ENCODE results near the gene PLAC8.

PLAC8 gene

GRCh38 chr4:83132065-83132464 lies 17.5 kb upstream of the PLAC8 start:
- no peak overlapping the region for H3K4me2 ChIP-seq
- H3K4me1 ChIP-seq, result no peaks in the 10 kb centered on the region
- no peak overlapping the region for H3K27ac ChIP-seq
- no peaks in the 10 kb centered on the region for H3K27me3 ChIP-seq
- no peaks in the 10 kb centered on the region for H4K20me1 ChIP-seq
- peaks cover 22% of the 10 kb centered on the region for H3K9me3 ChIP-seq
- H3K9ac ChIP-seq, result no peak overlapping the region
- no peak overlapping the region for H3K4me3 ChIP-seq
- no peak for TF ChIP-seq Cebpa-rat (IDR thresholded peaks at IDR 0.05)
- no peaks in the 10 kb centered on the region for H3K36me3 ChIP-seq

- H3K36me3 ChIP-seq, result no peaks in the 10 kb centered on the region
- H3K9ac ChIP-seq, result no peak overlapping the region
- H3K4me2 ChIP-seq, result no peak overlapping the region
- H3K27ac ChIP-seq, result no peak overlapping the region
- TF ChIP-seq Cebpa-rat (IDR thresholded peaks at IDR 0.05), result no peak
- peaks cover 3% of the 10 kb centered on the region; the same call in 1 of the 2 replicates for H3K4me1 ChIP-seq
- H3K9me3 ChIP-seq, result peaks cover 11% of the 10 kb centered on the region; the same call in 1 of the 2 replicates
- no peak overlapping the region for H3K4me3 ChIP-seq
- no peaks in the 10 kb centered on the region for H4K20me1 ChIP-seq
- H3K27me3 ChIP-seq, result no peaks in the 10 kb centered on the region
These were observed 14.7 kb upstream of the PLAC8 start for GRCh38 chr4:83129264-83129663.

DNA sequence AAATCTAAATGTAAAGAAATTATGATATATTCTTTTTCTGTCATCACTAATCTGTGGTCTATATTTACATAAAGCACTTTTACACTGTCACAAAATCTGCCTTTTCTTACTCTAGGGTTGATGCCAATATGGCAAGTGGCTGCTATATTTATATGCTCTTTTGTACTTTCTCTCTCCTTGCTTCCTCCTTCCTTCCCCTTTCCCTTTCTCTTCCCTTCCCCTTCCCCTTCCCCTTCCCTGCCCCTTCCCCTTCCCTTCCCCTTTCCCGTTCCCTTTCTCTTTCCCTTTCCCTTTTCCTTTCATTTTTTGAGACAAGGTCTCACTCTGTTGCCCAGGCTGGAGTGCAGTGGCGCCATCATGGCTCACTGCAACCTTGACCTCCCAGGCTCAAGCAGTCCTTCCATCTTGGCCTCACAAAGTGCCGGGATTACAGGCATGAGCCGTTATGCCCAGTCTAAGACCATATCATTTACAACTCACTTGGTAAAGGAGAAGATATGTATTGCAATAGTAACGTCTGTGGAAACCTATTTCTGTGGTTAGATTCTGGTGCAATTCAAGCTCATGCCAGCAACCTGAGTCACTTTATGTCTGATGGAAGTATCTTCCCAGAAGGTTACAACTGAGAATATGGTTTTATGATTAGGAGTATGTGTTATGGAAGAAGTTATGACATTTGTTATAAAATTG lies 13.9 kb upstream of the PLAC8 start:
- Histone ChIP-seq H3K4me3 (no peak overlapping the region), H3K9me3 (peaks cover 11% of the 10 kb centered on the region; the same call in 1 of the 2 replicates), H3K4me2 (no peak overlapping the region), H3K36me3 (no peaks in the 10 kb centered on the region), H3K4me1 (peaks cover 6% of the 10 kb centered on the region; the same call in 1 of the 2 replicates), H3K9ac (no peak overlapping the region), H3K27me3 (no peaks in the 10 kb centered on the region), H4K20me1 (no peaks in the 10 kb centered on the region), H3K27ac (no peak overlapping the region)
- TF ChIP-seq Cebpa-rat (IDR thresholded peaks at IDR 0.05), result no peak

- Histone ChIP-seq H3K27ac (no peak overlapping the region), H3K4me3 (no peak overlapping the region), H3K36me3 (no peaks in the 10 kb centered on the region), H3K4me1 (peaks cover 6% of the 10 kb centered on the region; the same call in 1 of the 2 replicates), H3K4me2 (no peak overlapping the region), H3K9ac (no peak overlapping the region), H3K9me3 (peaks cover 17% of the 10 kb centered on the region), H4K20me1 (no peaks in the 10 kb centered on the region), H3K27me3 (no peaks in the 10 kb centered on the region)
- TF ChIP-seq Cebpa-rat (IDR thresholded peaks at IDR 0.05), result no peak
These were observed 11.2 kb upstream of the PLAC8 start for GRCh38 chr4:83125738-83126141.

GRCh38 chr4:83124111-83124780 lies 9.7 kb upstream of the PLAC8 start:
- no peak overlapping the region for H3K4me2 ChIP-seq
- H3K9me3 ChIP-seq, result peaks cover 17% of the 10 kb centered on the region
- H3K4me1 ChIP-seq, result peaks cover 6% of the 10 kb centered on the region; the same call in 1 of the 2 replicates
- no peaks in the 10 kb centered on the region for H4K20me1 ChIP-seq
- H3K27ac ChIP-seq, result no peak overlapping the region
- no peak overlapping the region for H3K9ac ChIP-seq
- H3K4me3 ChIP-seq, result no peak overlapping the region
- no peaks in the 10 kb centered on the region for H3K27me3 ChIP-seq
- TF ChIP-seq Cebpa-rat (IDR thresholded peaks at IDR 0.05), result peak; percentile 36; the same call in 1 of the 2 replicates
- no peaks in the 10 kb centered on the region for H3K36me3 ChIP-seq

DNA sequence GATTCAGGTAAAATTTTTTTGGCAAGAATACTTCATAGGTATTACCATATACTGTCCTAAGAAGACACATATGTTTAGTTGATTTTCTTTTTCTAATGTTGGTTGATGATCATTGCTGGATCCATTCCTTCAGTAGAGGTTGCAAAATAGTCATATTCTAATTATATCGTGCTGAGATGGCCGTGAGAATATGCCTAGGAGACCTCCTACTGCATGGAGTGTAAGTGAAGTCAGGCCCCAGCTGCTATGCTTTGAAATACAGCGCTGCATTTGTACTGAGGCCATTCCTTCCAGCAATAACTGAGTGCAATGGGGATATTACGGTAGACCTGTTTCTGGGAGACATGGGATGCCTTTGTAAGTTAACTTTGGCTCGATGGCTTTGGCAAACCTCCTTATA lies 6.7 kb upstream of the PLAC8 start:
- no peak for TF ChIP-seq Cebpa-rat (IDR thresholded peaks at IDR 0.05)
- Histone ChIP-seq H3K4me1 (peaks cover 6% of the 10 kb centered on the region; the same call in 1 of the 2 replicates), H3K9me3 (peaks cover 6% of the 10 kb centered on the region; the same call in 1 of the 2 replicates)

DNA sequence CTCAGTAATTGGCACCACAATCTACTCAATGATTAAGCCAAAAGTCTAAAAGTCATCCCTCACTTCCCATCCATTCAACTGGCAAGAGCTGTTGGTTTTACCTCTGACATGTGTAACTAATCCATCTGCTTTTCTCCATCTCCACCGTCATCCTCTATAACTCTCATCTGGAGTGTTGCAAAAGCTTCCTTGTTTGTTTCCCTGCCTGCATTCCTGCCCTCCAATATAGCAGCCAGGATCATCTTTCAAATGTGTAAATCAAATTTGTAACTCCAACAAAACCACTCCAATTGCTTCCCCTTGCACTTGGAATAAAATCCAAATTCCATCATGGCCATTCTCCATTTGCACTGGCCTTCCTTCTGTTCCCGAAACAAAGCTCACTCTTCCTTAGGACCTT lies 4.3 kb upstream of the PLAC8 start:
- no peaks in the 10 kb centered on the region for H4K20me1 ChIP-seq
- H3K4me1 ChIP-seq, result peaks cover 10% of the 10 kb centered on the region
- no peak for TF ChIP-seq Cebpa-rat (IDR thresholded peaks at IDR 0.05)
- H3K9ac ChIP-seq, result no peak overlapping the region
- no peaks in the 10 kb centered on the region for H3K27me3 ChIP-seq
- no peaks in the 10 kb centered on the region for H3K36me3 ChIP-seq
- no peak overlapping the region for H3K4me2 ChIP-seq
- no peak overlapping the region for H3K27ac ChIP-seq
- H3K9me3 ChIP-seq, result peaks cover 6% of the 10 kb centered on the region; the same call in 1 of the 2 replicates
- no peak overlapping the region for H3K4me3 ChIP-seq

More for the DNA sequence above, 6.7 kb upstream of the PLAC8 start:
- H3K4me3 ChIP-seq, result no peak overlapping the region
- no peaks in the 10 kb centered on the region for H3K27me3 ChIP-seq
- H3K36me3 ChIP-seq, result no peaks in the 10 kb centered on the region
- no peak overlapping the region for H3K27ac ChIP-seq
- H3K4me2 ChIP-seq, result no peak overlapping the region
- H3K9ac ChIP-seq, result no peak overlapping the region
- no peaks in the 10 kb centered on the region for H4K20me1 ChIP-seq

GRCh38 chr4:83115656-83116285 lies 1.2 kb upstream of the PLAC8 start:
- H3K4me3 ChIP-seq, result no peak overlapping the region
- H3K9ac ChIP-seq, result no peak overlapping the region
- H3K4me2 ChIP-seq, result no peak overlapping the region
- H3K4me1 ChIP-seq, result peaks cover 41% of the 10 kb centered on the region
- H3K36me3 ChIP-seq, result no peaks in the 10 kb centered on the region
- no peaks in the 10 kb centered on the region for H3K9me3 ChIP-seq
- H3K27me3 ChIP-seq, result no peaks in the 10 kb centered on the region
- H4K20me1 ChIP-seq, result no peaks in the 10 kb centered on the region
- TF ChIP-seq Cebpa-rat (IDR thresholded peaks at IDR 0.05), result no peak
- no peak overlapping the region for H3K27ac ChIP-seq

DNA sequence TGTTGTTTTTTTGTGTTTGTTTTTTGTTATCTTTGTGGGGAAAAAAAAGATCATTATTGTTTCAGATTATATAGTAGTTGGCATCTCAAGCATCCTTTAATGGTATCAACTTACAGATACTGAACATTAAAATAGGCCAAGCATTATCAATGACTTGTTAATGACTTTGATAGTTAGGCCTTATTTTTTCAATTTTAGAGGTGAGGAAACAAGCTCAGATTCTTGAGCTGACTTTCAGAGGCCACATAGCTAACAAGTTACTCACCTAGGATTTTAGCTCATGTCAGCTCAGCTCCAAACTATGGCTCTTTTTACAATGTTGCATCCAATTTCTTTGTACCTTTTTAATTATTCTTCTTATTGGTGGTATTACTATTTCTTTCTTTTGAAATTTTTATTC lies 471 bp upstream of the PLAC8 start:
- no peak overlapping the region for H3K4me3 ChIP-seq
- no peaks in the 10 kb centered on the region for H3K9me3 ChIP-seq
- no peak overlapping the region for H3K4me2 ChIP-seq
- H3K36me3 ChIP-seq, result no peaks in the 10 kb centered on the region
- H3K4me1 ChIP-seq, result peaks cover 47% of the 10 kb centered on the region
- H3K9ac ChIP-seq, result no peak overlapping the region
- no peak for TF ChIP-seq Cebpa-rat (IDR thresholded peaks at IDR 0.05)
- H4K20me1 ChIP-seq, result no peaks in the 10 kb centered on the region
- no peak overlapping the region for H3K27ac ChIP-seq
- no peaks in the 10 kb centered on the region; the same call in 1 of the 2 replicates for H3K27me3 ChIP-seq

DNA sequence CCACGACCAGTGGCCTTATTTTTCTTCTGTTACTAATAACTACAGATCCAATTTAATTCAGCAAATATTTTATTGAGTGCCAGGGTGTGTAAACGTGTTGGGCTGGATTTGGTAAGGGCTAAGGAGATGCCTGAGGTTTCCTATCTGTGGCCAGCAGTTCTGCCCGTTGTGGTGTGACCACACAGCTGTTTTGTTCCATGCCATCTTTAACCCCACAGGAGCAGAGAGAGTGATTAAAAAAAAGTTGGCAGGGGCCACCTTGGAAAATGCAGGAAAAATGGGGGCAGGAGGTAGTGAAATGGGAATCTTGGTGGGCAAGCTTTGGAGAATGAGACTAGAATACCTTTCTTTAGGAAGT lies 1.1 kb downstream of the PLAC8 start:
- H3K4me2 ChIP-seq, result peak overlapping the region; percentile 60
- peaks cover 16% of the 10 kb centered on the region for H3K27me3 ChIP-seq
- H3K4me3 ChIP-seq, result no peak overlapping the region
- H3K9me3 ChIP-seq, result no peaks in the 10 kb centered on the region
- no peak overlapping the region for H3K9ac ChIP-seq
- H4K20me1 ChIP-seq, result no peaks in the 10 kb centered on the region
- no peak for TF ChIP-seq Cebpa-rat (IDR thresholded peaks at IDR 0.05)
- no peaks in the 10 kb centered on the region for H3K36me3 ChIP-seq
- H3K4me1 ChIP-seq, result peaks cover 47% of the 10 kb centered on the region
- H3K27ac ChIP-seq, result no peak overlapping the region; the same call in 1 of the 2 replicates

Measured in BLaER1 (cell line).